ENCODE results near the gene SNX25.
"Not testable (repeated sequence)": the region's sequence is repeated elsewhere in the genome, so short reads cannot be mapped to it uniquely, and the experiment has no call there.

SNX25 gene

DNA sequence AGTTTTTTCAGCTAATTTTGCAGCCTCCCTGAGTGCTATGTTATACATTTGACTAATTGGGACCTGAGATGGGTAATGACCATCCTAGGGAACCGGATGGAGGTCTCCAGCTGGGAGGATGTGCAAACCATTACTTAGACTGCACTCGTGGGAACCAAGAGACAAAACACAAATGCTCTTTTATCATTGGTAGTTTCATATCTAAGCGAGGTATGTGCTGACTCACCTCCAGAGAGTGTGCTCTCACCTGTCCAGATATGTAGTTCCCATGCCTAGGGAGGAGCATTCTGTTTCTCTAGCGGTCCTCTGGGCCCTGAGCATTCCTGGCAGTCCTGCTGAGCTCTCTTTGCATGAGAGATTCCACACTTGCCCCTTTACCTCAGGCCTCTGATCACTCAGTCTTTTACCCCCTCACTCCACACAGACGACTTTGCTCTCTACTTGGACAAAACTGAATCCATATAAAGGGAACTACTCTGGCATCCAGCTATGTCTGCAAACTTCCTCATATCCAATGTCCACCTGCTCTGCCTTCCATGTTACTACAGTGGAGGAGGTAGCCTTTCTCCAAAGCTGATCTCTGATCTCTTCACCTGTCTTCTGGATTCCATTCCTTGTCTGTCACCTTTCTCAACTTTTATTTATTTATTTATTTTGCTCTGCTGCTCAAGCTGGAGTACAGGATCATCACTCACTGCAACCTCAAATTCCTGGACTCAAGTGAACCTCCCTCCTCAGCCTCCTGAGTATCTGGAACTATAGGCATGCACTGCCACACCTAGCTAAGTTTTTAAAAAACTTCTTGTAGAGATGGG lies 97.9 kb downstream of the SNX25 start:
- TF ChIP-seq CTCF (IDR thresholded peaks at IDR 0.05; ENCODE audit: unreplicated experiment in 3 of 3): no peak
- peaks cover 24% of the 10 kb centered on the region for H3K36me3 Mint-ChIP-seq (ENCODE audit: low read depth)
- peak overlapping the region in 1 of 3 experiments; percentile 25 for H3K27ac Mint-ChIP-seq
- no peaks in the 10 kb centered on the region for H3K9me3 Mint-ChIP-seq
- no peak overlapping the region for H3K4me3 Mint-ChIP-seq
- no peaks in the 10 kb centered on the region for H3K27me3 Mint-ChIP-seq (ENCODE audit: low read depth)
- peaks cover 18% of the 10 kb centered on the region for H3K4me1 Mint-ChIP-seq

DNA sequence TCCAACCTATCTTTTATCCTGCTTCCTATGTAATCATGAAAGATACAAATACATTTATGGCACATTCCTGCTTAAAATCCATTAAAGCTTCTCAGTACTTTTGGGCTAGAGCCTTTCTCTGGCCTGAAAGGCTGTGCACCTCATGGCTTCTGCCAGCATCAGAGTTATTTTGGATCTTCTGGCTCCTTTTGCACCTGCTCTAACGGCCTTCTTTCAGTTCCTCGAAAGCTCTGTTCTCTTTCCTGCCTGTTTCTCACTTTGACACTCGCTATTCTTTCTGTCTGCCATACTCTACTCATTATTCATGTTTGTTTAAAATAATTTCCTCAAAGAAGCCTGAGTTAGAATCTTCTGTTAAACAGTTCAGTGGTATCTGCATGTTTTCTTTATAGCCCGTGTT lies 100.4 kb downstream of the SNX25 start:
- Mint-ChIP-seq H3K4me3 (no peak overlapping the region), H3K4me1 (peaks cover 15% of the 10 kb centered on the region), H3K9me3 (no peaks in the 10 kb centered on the region), H3K36me3 (ENCODE audit: low read depth) (peaks cover 41% of the 10 kb centered on the region), H3K27me3 (ENCODE audit: low read depth) (no peaks in the 10 kb centered on the region), H3K27ac (no peak overlapping the region)
- TF ChIP-seq CTCF (IDR thresholded peaks at IDR 0.05; ENCODE audit: unreplicated experiment in 3 of 3): no peak

DNA sequence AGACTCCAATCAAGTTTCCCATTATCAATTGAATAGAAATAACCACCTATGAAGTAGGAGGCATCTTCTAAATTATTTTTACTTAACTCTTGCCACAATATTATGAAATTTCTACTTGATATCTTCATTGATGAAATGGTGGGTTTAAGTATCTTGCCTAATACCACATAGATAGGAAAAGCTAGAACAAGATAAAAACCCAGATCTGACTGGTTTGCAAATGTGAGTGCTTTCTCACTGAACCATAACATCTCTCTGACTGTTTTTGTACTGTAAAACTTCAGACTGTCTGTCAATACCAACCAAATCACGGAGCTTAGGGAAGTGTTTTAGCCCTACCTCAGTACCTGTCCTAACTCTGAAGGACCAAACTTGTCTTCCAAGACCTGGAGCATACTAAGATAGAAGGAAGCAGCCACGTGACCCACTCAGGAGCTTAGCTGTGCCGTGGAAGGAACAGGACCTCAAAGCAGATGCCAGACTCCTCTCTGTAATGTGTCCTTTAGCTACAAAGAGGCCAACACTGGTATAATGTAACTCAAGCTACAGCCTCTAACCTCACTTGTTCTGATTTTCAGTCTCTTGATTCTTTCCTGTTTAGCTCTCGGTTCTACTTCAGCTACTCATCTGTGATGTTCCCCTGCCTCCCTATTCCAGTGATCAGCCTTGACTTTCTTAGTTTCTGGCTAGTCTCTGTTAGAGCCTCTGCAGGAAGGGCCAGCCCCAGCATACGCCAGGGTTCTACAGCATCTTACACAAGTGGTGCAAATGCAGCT lies 101.9 kb downstream of the SNX25 start:
- H3K9me3 Mint-ChIP-seq: no peaks in the 10 kb centered on the region
- peaks cover 50% of the 10 kb centered on the region for H3K36me3 Mint-ChIP-seq (ENCODE audit: low read depth)
- H3K4me3 Mint-ChIP-seq: no peak overlapping the region
- H3K4me1 Mint-ChIP-seq: peaks cover 1% of the 10 kb centered on the region
- TF ChIP-seq CTCF (IDR thresholded peaks at IDR 0.05; ENCODE audit: unreplicated experiment in 3 of 3): no peak
- no peak overlapping the region for H3K27ac Mint-ChIP-seq
- H3K27me3 Mint-ChIP-seq (ENCODE audit: low read depth): peaks cover 4% of the 10 kb centered on the region

GRCh38 chr4:185312699-185313098 lies 103.3 kb downstream of the SNX25 start:
- Mint-ChIP-seq H3K27ac (no peak overlapping the region), H3K4me1 (no peaks in the 10 kb centered on the region), H3K9me3 (no peaks in the 10 kb centered on the region), H3K27me3 (ENCODE audit: low read depth) (peaks cover 4% of the 10 kb centered on the region), H3K36me3 (ENCODE audit: low read depth) (peaks cover 63% of the 10 kb centered on the region), H3K4me3 (no peak overlapping the region)
- TF ChIP-seq CTCF (IDR thresholded peaks at IDR 0.05; ENCODE audit: unreplicated experiment in 3 of 3): no peak

- H3K27ac Mint-ChIP-seq; H3K27me3 Mint-ChIP-seq (ENCODE audit: low read depth); H3K4me3 Mint-ChIP-seq; H3K4me1 Mint-ChIP-seq; H3K9me3 Mint-ChIP-seq: not testable (repeated sequence)
- H3K36me3 Mint-ChIP-seq (ENCODE audit: low read depth): peaks cover 63% of the 10 kb centered on the region
These were observed 108.1 kb downstream of the SNX25 start for GRCh38 chr4:185317462-185317861.

DNA sequence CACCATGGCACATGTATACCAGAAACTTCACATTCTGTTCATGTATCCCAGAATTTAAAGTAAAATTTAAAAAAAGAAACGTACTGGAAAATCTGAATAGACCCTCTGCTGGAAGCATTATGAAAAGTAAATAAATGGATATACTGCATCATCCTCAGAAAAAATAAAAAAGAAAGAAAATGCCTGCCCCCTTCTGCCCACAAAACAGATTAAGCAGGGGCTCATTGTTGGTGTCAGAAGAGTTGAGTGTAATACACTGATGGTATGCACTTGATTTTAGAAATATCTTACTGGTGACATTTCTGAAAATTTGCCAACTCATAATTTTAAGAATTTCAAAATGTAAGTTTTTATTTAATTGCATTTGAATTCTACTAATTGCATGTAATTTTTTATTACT lies 108.5 kb downstream of the SNX25 start:
- H3K36me3 Mint-ChIP-seq (ENCODE audit: low read depth): peaks cover 62% of the 10 kb centered on the region
- H3K4me3 Mint-ChIP-seq: no peak overlapping the region
- H3K4me1 Mint-ChIP-seq: no peaks in the 10 kb centered on the region
- H3K27ac Mint-ChIP-seq: no peak overlapping the region
- TF ChIP-seq CTCF (IDR thresholded peaks at IDR 0.05; ENCODE audit: unreplicated experiment in 3 of 3): no peak
- peaks cover 4% of the 10 kb centered on the region for H3K27me3 Mint-ChIP-seq (ENCODE audit: low read depth)
- peaks cover 2% of the 10 kb centered on the region for H3K9me3 Mint-ChIP-seq
